ENCODE results near the gene TTC12. TPM values are rescaled to one million over a fixed set of nuclear protein-coding genes. Genes with fewer than 3 reads are reported as not detected.

TTC12 gene
- total RNA-seq, 1 donor from 2014 or later, result 20.4 TPM

DNA sequence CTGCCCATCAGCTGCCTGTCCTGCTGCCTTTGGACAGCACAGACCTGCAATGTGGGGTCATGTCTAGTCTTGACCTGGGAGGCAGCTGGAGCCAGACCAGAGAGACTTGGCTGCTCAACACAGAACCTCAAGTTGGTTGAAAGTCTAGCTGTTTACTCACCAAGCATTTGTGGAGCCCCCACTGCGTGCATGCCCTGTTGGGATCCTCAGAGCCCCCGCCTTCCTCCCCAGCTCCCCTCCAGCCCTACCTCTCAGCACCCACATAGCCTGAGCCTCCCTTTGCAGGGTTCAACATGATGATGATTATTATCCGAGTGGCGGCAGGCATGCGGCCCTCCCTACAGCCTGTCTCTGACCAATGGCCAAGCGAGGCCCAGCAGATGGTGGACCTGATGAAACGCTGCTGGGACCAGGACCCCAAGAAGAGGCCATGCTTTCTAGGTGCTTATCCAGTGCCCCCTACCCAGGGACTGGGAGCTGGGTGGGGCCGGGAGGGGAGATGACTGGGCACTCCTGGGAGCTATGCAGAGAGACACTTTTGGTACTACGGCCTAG, 81.5 kb downstream of the TTC12 start:
- DNase-seq (ENCODE audit: extremely low spot score in 2 of 2), result no peak
- H3K36me3 ChIP-seq, result no peaks in the 10 kb centered on the region
- no peaks in the 10 kb centered on the region for H3K27me3 ChIP-seq
- no peak overlapping the region for H3K4me3 ChIP-seq
- no peak for TF ChIP-seq POLR2A (IDR thresholded peaks at IDR 0.05)
- no peak for TF ChIP-seq POLR2AphosphoS5 (IDR thresholded peaks at IDR 0.05; ENCODE audit: insufficient read depth in 1 of 2, low read depth in 1 of 2)
- TF ChIP-seq, protein P1, sequence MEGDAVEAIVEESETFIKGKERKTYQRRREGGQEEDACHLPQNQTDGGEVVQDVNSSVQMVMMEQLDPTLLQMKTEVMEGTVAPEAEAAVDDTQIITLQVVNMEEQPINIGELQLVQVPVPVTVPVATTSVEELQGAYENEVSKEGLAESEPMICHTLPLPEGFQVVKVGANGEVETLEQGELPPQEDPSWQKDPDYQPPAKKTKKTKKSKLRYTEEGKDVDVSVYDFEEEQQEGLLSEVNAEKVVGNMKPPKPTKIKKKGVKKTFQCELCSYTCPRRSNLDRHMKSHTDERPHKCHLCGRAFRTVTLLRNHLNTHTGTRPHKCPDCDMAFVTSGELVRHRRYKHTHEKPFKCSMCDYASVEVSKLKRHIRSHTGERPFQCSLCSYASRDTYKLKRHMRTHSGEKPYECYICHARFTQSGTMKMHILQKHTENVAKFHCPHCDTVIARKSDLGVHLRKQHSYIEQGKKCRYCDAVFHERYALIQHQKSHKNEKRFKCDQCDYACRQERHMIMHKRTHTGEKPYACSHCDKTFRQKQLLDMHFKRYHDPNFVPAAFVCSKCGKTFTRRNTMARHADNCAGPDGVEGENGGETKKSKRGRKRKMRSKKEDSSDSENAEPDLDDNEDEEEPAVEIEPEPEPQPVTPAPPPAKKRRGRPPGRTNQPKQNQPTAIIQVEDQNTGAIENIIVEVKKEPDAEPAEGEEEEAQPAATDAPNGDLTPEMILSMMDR (IDR thresholded peaks at IDR 0.05), result no peak
- intact Hi-C loops (cut with DNase I), result no loop called here
- no peaks in the 10 kb centered on the region for H3K9me3 ChIP-seq
- no peaks in the 10 kb centered on the region for H3K4me1 ChIP-seq
- H3K27ac ChIP-seq, result no peak overlapping the region

DNA sequence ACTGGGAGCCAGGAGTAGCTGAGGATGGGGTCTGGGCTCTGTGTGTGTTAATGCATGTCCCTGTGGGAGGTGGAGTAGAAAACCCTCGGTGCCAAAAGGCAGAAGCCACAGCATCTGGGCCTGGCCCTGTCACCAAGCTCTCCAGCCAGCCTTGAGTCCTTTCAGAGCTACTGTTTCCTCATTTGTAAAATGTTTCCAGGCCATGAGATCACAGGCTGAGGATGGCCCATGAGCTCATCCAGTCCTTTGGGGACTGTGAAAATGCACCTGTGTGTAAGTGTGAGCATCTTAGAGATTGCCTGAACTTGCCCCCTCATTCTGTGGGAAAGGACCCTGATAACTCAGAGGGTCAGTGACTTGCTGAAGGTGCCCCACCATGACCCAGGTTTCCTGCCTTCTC, 82.3 kb downstream of the TTC12 start:
- DNase-seq (ENCODE audit: extremely low spot score in 2 of 2), result no peak
- Histone ChIP-seq H3K27me3 (no peaks in the 10 kb centered on the region), H3K4me1 (peaks cover under 1% of the 10 kb centered on the region), H3K27ac (no peak overlapping the region), H3K36me3 (no peaks in the 10 kb centered on the region), H3K9me3 (no peaks in the 10 kb centered on the region), H3K4me3 (no peak overlapping the region)
- TF ChIP-seq POLR2AphosphoS5 (IDR thresholded peaks at IDR 0.05; ENCODE audit: insufficient read depth in 1 of 2, low read depth in 1 of 2), result no peak
- no peak for TF ChIP-seq POLR2A (IDR thresholded peaks at IDR 0.05)
- TF ChIP-seq, protein P1 (IDR thresholded peaks at IDR 0.05), result no peak
- intact Hi-C loops (cut with DNase I), result no loop called here

DNA sequence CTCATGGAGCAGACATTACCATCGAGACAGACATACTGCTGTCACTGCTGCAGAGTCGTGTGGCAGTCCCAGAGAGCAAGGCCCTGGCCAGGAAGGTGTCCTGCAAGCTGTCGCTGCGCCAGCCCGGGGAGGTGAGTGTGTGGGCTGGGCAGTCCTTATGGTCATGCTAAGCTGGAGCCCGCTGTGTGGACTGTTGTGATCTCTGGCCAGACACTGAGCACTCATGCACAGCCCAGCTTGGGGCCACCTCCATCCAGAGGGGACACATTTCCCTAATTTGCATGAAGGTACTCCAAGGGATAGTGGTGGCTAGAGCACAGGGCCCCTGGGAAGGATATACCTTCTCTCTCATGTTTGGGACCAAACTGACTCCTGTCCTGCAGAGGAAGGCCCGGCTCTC, 82.8 kb downstream of the TTC12 start:
- no peak for DNase-seq (ENCODE audit: extremely low spot score in 2 of 2)

DNA sequence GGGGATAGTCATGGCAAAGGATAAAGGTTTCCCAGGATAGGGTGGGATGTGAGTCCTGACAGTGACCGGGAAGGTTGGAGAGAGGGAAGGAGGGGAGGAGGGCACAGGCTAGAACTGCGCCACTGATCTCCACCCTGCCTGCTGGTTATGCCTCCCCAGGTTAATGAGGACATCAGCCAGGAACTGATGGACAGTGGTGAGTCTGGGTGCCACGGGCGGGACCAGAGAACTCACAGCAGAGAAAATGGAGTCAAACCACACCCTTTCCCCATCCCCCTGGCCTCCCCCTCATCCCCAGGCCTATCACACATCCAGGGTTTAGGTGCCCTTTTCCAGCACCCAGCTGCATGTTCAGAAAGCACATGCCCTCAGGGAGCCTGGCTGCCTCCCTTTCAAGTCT, 83.4 kb downstream of the TTC12 start:
- Histone ChIP-seq H3K9me3 (no peaks in the 10 kb centered on the region), H3K4me3 (no peak overlapping the region), H3K27ac (no peak overlapping the region), H3K4me1 (peaks cover 5% of the 10 kb centered on the region), H3K27me3 (no peaks in the 10 kb centered on the region), H3K36me3 (no peaks in the 10 kb centered on the region)
- intact Hi-C loops (cut with DNase I), result no loop called here
- TF ChIP-seq, protein P1 (IDR thresholded peaks at IDR 0.05), result no peak
- TF ChIP-seq POLR2A (IDR thresholded peaks at IDR 0.05) (no peak), POLR2AphosphoS5 (IDR thresholded peaks at IDR 0.05; ENCODE audit: insufficient read depth in 1 of 2, low read depth in 1 of 2) (no peak)
- DNase-seq (ENCODE audit: extremely low spot score in 2 of 2), result no peak

More for the DNA sequence above, 82.8 kb downstream of the TTC12 start:
- TF ChIP-seq POLR2AphosphoS5 (IDR thresholded peaks at IDR 0.05; ENCODE audit: insufficient read depth in 1 of 2, low read depth in 1 of 2) (no peak), POLR2A (IDR thresholded peaks at IDR 0.05) (no peak)
- TF ChIP-seq, protein P1 (IDR thresholded peaks at IDR 0.05), result no peak
- Histone ChIP-seq H3K4me3 (no peak overlapping the region), H3K36me3 (no peaks in the 10 kb centered on the region), H3K27me3 (no peaks in the 10 kb centered on the region), H3K4me1 (peaks cover 5% of the 10 kb centered on the region), H3K27ac (no peak overlapping the region), H3K9me3 (no peaks in the 10 kb centered on the region)
- intact Hi-C loops (cut with DNase I), result no loop called here

DNA sequence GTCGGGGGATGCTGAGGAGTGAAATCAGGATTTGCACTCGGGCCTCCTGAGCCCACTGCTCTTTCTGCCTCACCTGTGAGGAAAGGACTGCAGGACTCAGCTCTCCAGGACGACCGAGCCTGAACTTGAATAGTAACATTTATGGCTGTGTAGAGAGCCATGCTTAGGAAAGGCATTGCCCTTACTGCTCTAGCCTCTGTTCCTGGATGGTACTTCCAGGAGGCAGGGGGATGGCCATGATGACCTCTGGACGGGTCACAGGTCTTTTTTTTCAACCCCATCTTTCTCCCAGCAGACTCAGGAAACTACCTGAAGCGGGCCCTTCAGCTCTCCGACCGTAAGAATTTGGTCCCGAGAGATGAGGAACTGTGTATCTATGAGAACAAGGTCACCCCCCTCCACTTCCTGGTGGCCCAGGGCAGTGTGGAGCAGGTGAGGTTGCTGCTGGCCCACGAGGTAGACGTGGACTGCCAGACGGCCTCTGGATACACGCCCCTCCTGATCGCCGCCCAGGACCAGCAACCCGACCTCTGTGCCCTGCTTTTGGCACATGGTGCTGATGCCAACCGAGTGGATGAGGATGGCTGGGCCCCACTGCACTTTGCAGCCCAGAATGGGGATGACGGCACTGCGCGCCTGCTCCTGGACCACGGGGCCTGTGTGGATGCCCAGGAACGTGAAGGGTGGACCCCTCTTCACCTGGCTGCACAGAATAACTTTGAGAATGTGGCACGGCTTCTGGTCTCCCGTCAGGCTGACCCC, 84.5 kb downstream of the TTC12 start:
- Histone ChIP-seq H3K27me3 (no peaks in the 10 kb centered on the region), H3K27ac (no peak overlapping the region), H3K9me3 (no peaks in the 10 kb centered on the region), H3K4me3 (no peak overlapping the region), H3K4me1 (peaks cover 5% of the 10 kb centered on the region), H3K36me3 (no peaks in the 10 kb centered on the region)
- DNase-seq (ENCODE audit: extremely low spot score in 2 of 2), result no peak
- intact Hi-C loops (cut with DNase I), result no loop called here
- TF ChIP-seq POLR2AphosphoS5 (IDR thresholded peaks at IDR 0.05; ENCODE audit: insufficient read depth in 1 of 2, low read depth in 1 of 2) (no peak), POLR2A (IDR thresholded peaks at IDR 0.05) (no peak)
- TF ChIP-seq, protein P1 (IDR thresholded peaks at IDR 0.05), result no peak

Data from vagina (tissue), 2 donors.